IMR-90 (cell line): ENCODE data around the gene NOD2. TPM values are rescaled to one million over a fixed set of nuclear protein-coding genes. Genes with fewer than 3 reads are reported as not detected.

Experiments used
- ATAC-seq: fragments of 200-7000 bp; cut with Tn5 transposase; 2 replicates; pipeline ENCODE4 v1.9.1; 2020; ENCODE audit warnings: low read depth, mild to moderate bottlenecking, moderate library complexity
- BruUV-seq: library from RNA; stranded (reverse); fragments of 400-500 nt; replicated peaks from 2 replicates; lab custom pipeline; 2021; lab: Mats Ljungman, UMichigan
- CTCF ChIA-PET: fragments of 300-600 bp; formaldehyde crosslinking; extraction: SDS; loops from one replicate; lab custom pipeline; 2021; ENCODE audit warnings: antibody characterized with exemption; lab: Yijun Ruan, JAX
- POLR2A ChIA-PET: fragments of 300-600 bp; sonication (Branson Sonifier 250); formaldehyde crosslinking; loops from one replicate; lab custom pipeline; 2022; ENCODE audit warnings: antibody characterized with exemption; ENCODE audit not compliant: unreplicated experiment; lab: Charles Lee
- DNase-seq: peaks from one replicate; pipeline ENCODE4 v3.0.0; 2013
- H2AFZ ChIP-seq: replicated peaks from 2 replicates; pipeline ENCODE3; 2013; ENCODE audit warnings: low read length, mild to moderate bottlenecking; ENCODE audit not compliant: poor library complexity
- H2AK5ac ChIP-seq: 2 replicates; pipeline ENCODE4 v1.6.1; 2013; ENCODE audit warnings: low read depth, low read length, inconsistent platforms
- H2AK9ac ChIP-seq: replicated peaks from 2 replicates; pipeline ENCODE3; 2013; ENCODE audit warnings: mild to moderate bottlenecking, low read depth, low read length, moderate library complexity; ENCODE audit not compliant: poor library complexity
- H2BK120ac ChIP-seq: 2 replicates; pipeline ENCODE4 v1.6.1; 2013; ENCODE audit warnings: low read depth, low read length, inconsistent platforms
- H2BK15ac ChIP-seq: 3 replicates; pipeline ENCODE4 v1.6.1; 2013; ENCODE audit warnings: low read depth, low read length, inconsistent platforms
- H2BK20ac ChIP-seq: 2 replicates; pipeline ENCODE4 v1.6.1; 2013; ENCODE audit warnings: low read depth, mild to moderate bottlenecking, inconsistent platforms, low read length, moderate library complexity
- H2BK5ac ChIP-seq: 2 replicates; pipeline ENCODE4 v1.6.1; 2013; ENCODE audit warnings: mild to moderate bottlenecking, low read depth, low read length, inconsistent platforms; ENCODE audit not compliant: poor library complexity, severe bottlenecking
- H3K14ac ChIP-seq: replicated peaks from 2 replicates; pipeline ENCODE4 v1.6.1; 2013; ENCODE audit warnings: low read depth, low read length, inconsistent platforms
- H3K18ac ChIP-seq: 2 replicates; pipeline ENCODE4 v1.6.1; 2013; ENCODE audit warnings: low read depth, low read length, control low read depth
- H3K23ac ChIP-seq: 2 replicates; pipeline ENCODE4 v1.6.1; 2013; ENCODE audit warnings: low read depth, low read length, inconsistent platforms
- H3K27ac ChIP-seq: 2 replicates; pipeline ENCODE4 v1.5.1; 2013; ENCODE audit warnings: mild to moderate bottlenecking, control low read depth, low read length; ENCODE audit not compliant: insufficient read depth
- H3K27me3 ChIP-seq: 2 replicates; pipeline ENCODE4 v1.6.1; 2013; ENCODE audit warnings: low read length; ENCODE audit not compliant: control insufficient read depth, insufficient read depth
- H3K36me3 ChIP-seq: 2 replicates; pipeline ENCODE4 v1.6.1; 2013; ENCODE audit warnings: low read length, mixed read lengths; ENCODE audit not compliant: control insufficient read depth, insufficient read depth
- H3K4ac ChIP-seq: 2 replicates; pipeline ENCODE4 v1.6.1; 2013; ENCODE audit warnings: low read depth, low read length, inconsistent platforms
- H3K4me1 ChIP-seq: 2 replicates; pipeline ENCODE4 v1.6.1; 2013; ENCODE audit warnings: low read length, mixed read lengths; ENCODE audit not compliant: control insufficient read depth, insufficient read depth
- H3K4me2 ChIP-seq: 2 replicates; pipeline ENCODE4 v1.6.1; 2013; ENCODE audit warnings: low read depth, mild to moderate bottlenecking, control low read depth, low read length, moderate library complexity
- H3K4me3 ChIP-seq: 2 replicates; pipeline ENCODE4 v1.5.1; 2013; ENCODE audit warnings: low read depth, mild to moderate bottlenecking, control low read depth, low read length, moderate library complexity; ENCODE audit not compliant: insufficient read depth
- H3K56ac ChIP-seq: 2 replicates; pipeline ENCODE4 v1.6.1; 2013; ENCODE audit warnings: low read length, inconsistent platforms; ENCODE audit not compliant: insufficient read depth; ENCODE audit errors: extremely low read depth
- H3K79me1 ChIP-seq, 2 experiments: 2 replicates each; pipeline ENCODE4 v1.6.1; 2013; ENCODE audit warnings: low read length in 2 of 2, inconsistent platforms in 1 of 2, low read depth in 1 of 2
- H3K9ac ChIP-seq: 2 replicates; pipeline ENCODE4 v1.6.1; 2013; ENCODE audit warnings: low read depth, low read length, control low read depth
- H3K9me1 ChIP-seq: 2 replicates; pipeline ENCODE4 v1.6.1; 2013; ENCODE audit warnings: low read length, inconsistent platforms; ENCODE audit not compliant: insufficient read depth
- H3K9me3 ChIP-seq: 2 replicates; pipeline ENCODE4 v1.6.1; 2013; ENCODE audit warnings: low read length; ENCODE audit not compliant: control insufficient read depth, insufficient read depth
- H4K20me1 ChIP-seq: 2 replicates; pipeline ENCODE4 v1.6.1; 2013; ENCODE audit warnings: low read length, inconsistent platforms; ENCODE audit not compliant: insufficient read depth
- H4K5ac ChIP-seq: 2 replicates; pipeline ENCODE4 v1.6.1; 2013; ENCODE audit warnings: mild to moderate bottlenecking, low read depth, low read length, control low read depth
- H4K8ac ChIP-seq, 2 experiments: 2 replicates each; pipeline ENCODE4 v1.6.1; 2013; ENCODE audit warnings: low read depth in 2 of 2, low read length in 2 of 2, control low read depth in 1 of 2, inconsistent platforms in 1 of 2
- H4K91ac ChIP-seq: 2 replicates; pipeline ENCODE4 v1.6.1; 2013; ENCODE audit warnings: low read depth, low read length, inconsistent platforms; ENCODE audit not compliant: insufficient read depth
- BHLHE40 ChIP-seq: fragments of 150-350 bp; IDR thresholded peaks from 2 replicates; pipeline ENCODE4 v1.6.1; 2016; ENCODE audit warnings: mild to moderate bottlenecking, low read depth, low read length
- CEBPB ChIP-seq: IDR thresholded peaks from 2 replicates; pipeline ENCODE4 v1.6.1; 2012; ENCODE audit warnings: low read depth, low read length, improper control_type of control experiment
- FOS ChIP-seq: fragments of 150-350 bp; IDR thresholded peaks from 2 replicates; pipeline ENCODE4 v1.6.1; 2016; ENCODE audit warnings: low read depth, low read length
- MAZ ChIP-seq: IDR thresholded peaks from 2 replicates; pipeline ENCODE4 v1.6.1; 2012; ENCODE audit warnings: low read depth, mild to moderate bottlenecking, low read length, improper control_type of control experiment, moderate library complexity, borderline replicate concordance
- MXI1 ChIP-seq: IDR thresholded peaks from 2 replicates; pipeline ENCODE4 v1.6.1; 2012; ENCODE audit warnings: low read depth, mild to moderate bottlenecking, low read length, moderate library complexity, borderline replicate concordance
- NFE2L2 ChIP-seq: fragments of 150-350 bp; IDR thresholded peaks from 2 replicates; pipeline ENCODE4 v1.6.1; 2016; ENCODE audit warnings: low read depth, mild to moderate bottlenecking, low read length
- POLR2A ChIP-seq: IDR thresholded peaks from 2 replicates; pipeline ENCODE4 v1.6.1; 2012; ENCODE audit warnings: mild to moderate bottlenecking, low read depth, low read length
- RAD21 ChIP-seq: IDR thresholded peaks from 2 replicates; pipeline ENCODE4 v1.6.1; 2012; ENCODE audit warnings: low read length, improper control_type of control experiment
- RFX5 ChIP-seq: IDR thresholded peaks from 2 replicates; pipeline ENCODE4 v1.8.0; 2012; ENCODE audit warnings: low read depth, mild to moderate bottlenecking, low read length, moderate library complexity
- SMC3 ChIP-seq: fragments of 150-350 bp; IDR thresholded peaks from 2 replicates; pipeline ENCODE4 v1.6.1; 2016; ENCODE audit warnings: low read depth, mild to moderate bottlenecking, antibody characterized with exemption, low read length, moderate library complexity
- WGBS, 2 experiments: methylation state at CpG; one replicate each; pipeline versions ENCODE4 v1.1.5 to v1.1.7; 2013; ENCODE audit warnings: missing lambda C conversion rate in 2 of 2; ENCODE audit not compliant: insufficient read length in 1 of 2; ENCODE audit errors: extremely low coverage in 2 of 2; 5-methylcytosine and 5-hydroxymethylcytosine counted together
- dilution Hi-C: fragments of 300-500 bp; cut with HindIII; formaldehyde crosslinking; loops from one replicate; pipeline ENCODE4 v1.14.3; 2018; ENCODE audit warnings: low sequenced_read_pairs; ENCODE audit not compliant: unreplicated experiment
- in situ Hi-C: fragments of 300-500 bp; cut with MboI; formaldehyde crosslinking; loops from 3 replicates; pipeline ENCODE4 v1.14.3; 2019; ENCODE audit warnings: low sequenced_read_pairs, inconsistent platforms, mixed read lengths
- intact Hi-C: fragments of 100-400 bp; cut with micrococcal nuclease; formaldehyde crosslinking; loops from 2 replicates; pipeline ENCODE4 v1.10.0; 2022
- polyA plus RNA-seq, 3 experiments: library from polyadenylated mRNA; depleted of rRNA; stranded (reverse); fragments of >200 nt; gene quantifications; 2 replicates each; pipeline ENCODE4 v1.2.3, GENCODE V29; 2012; ENCODE audit warnings: low replicate concordance in 1 of 3
- total RNA-seq: library from RNA; depleted of rRNA; stranded (reverse); fragments of >200 nt; gene quantifications from 2 replicates; pipeline ENCODE4 v1.2.3, GENCODE V29; 2012
- TF ChIP-seq, protein P1 (sequence below): fragments of 150-350 bp; IDR thresholded peaks from 2 replicates; pipeline ENCODE4 v1.6.1; 2017; ENCODE audit warnings: mild to moderate bottlenecking, antibody characterized with exemption, low read length, low read depth
- TF ChIP-seq, protein P2 (sequence below): conservative IDR thresholded peaks from 2 replicates; pipeline ENCODE4 v1.5.1; 2012; ENCODE audit warnings: mild to moderate bottlenecking, low read depth, low read length, improper control_type of control experiment

The NOD2 gene
- total and polyA plus RNA-seq, 2 of the 4 experiments (the other 2 are of a cell fraction), result not detected

DNA sequence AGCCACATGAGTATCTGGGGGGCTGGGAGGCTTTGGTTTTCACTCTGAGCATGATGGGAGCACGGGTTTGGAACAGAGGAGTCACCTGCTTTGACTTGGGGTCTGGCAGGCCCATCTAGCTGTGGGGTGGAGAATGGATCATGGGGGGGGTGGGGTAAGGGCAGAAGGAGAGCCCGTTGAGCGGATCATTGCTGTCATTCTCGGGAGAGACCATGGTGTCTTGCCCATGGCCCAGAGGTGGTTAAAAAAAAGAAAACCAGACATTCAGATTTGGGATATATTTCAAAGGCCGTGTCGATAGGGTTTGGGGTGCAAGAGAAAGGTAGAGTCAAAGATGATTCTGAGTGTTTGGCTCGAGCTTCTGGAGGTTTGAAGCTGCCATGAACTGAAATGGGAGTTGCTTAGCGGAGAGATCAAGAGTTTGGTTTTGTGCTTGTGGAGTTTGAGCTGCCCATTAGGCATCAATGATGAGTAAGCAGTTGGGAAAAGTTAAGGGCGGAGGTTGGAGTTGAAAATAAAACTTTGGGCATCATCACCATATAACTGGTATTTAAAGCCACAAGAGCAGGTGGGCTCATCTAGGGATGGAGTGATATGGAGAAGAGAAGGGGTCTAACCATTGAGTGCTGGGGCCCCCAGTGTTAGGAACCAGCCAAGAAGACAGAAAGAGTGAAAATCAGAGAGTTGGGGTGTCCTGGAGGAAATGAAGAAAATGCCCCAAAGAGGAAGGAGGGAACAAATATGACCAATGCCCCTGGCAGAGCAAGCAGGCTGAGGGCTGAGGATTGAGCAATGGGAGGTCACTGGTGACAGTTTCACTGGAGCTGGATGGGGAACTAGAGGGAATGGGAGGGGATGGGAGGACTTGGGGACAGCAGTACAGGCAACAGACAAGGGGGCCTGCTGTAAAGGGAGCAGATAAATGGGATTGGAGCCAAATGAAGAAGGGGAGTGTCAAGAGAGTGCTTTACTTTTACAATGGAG is 1.9 kb downstream of the NOD2 start:
- H3K4ac ChIP-seq, result no peak overlapping the region
- H3K4me3 ChIP-seq, result no peak overlapping the region
- DNase-seq (no peak), ATAC-seq (no peak)
- intact Hi-C loops (no loop called here), dilution Hi-C loops (no loop called here), in situ Hi-C loops (no loop called here)
- no peak overlapping the region for H2BK120ac ChIP-seq
- H2AK5ac ChIP-seq, result no peak overlapping the region
- ChIA-PET CTCF (interaction anchor here (0.7 kb wide), 1 partner anchor 16 kb away, joined by 5 read pairs; no protein-coding TSS in a partner anchor), POLR2A (no interaction called here)
- no peak overlapping the region for H3K14ac ChIP-seq
- H3K79me1 ChIP-seq, result no peaks in the 10 kb centered on the region
- no peak overlapping the region for H3K56ac ChIP-seq
- no peak overlapping the region for H2AK9ac ChIP-seq
- H3K27me3 ChIP-seq, result peaks cover 18% of the 10 kb centered on the region; the same call in 1 of the 2 replicates
- H3K4me1 ChIP-seq, result no peaks in the 10 kb centered on the region
- no peak overlapping the region for H3K9ac ChIP-seq
- H4K8ac ChIP-seq, result no peak overlapping the region
- H4K91ac ChIP-seq, result no peak overlapping the region
- WGBS, 2 experiments, result 52% methylated on average over 7 of the region's 9 CpGs; no CpG with 5 or more reads in 1 of the 2 experiments
- no TSS peak for BruUV-seq
- no peaks in the 10 kb centered on the region for H3K36me3 ChIP-seq
- no peak overlapping the region for H2BK5ac ChIP-seq
- no peak overlapping the region for H4K5ac ChIP-seq
- H3K9me1 ChIP-seq, result 0 out of 2 replicates have a peak, but pooled peaks cover 4% of the 10 kb centered on the region
- H4K20me1 ChIP-seq, result no peaks in the 10 kb centered on the region
- H3K4me2 ChIP-seq, result no peak overlapping the region
- no peaks in the 10 kb centered on the region for H3K9me3 ChIP-seq
- H2BK20ac ChIP-seq, result no peak overlapping the region
- no peak overlapping the region for H3K23ac ChIP-seq
- no peak overlapping the region for H2AFZ ChIP-seq
- no peak overlapping the region for H2BK15ac ChIP-seq
- TF ChIP-seq POLR2A, result no peak
- TF ChIP-seq NFE2L2, result no peak
- no peak for TF ChIP-seq MXI1
- TF ChIP-seq RAD21, result no peak
- TF ChIP-seq SMC3, result no peak
- no peak for TF ChIP-seq MAZ
- TF ChIP-seq BHLHE40, result no peak
- TF ChIP-seq, protein P1, sequence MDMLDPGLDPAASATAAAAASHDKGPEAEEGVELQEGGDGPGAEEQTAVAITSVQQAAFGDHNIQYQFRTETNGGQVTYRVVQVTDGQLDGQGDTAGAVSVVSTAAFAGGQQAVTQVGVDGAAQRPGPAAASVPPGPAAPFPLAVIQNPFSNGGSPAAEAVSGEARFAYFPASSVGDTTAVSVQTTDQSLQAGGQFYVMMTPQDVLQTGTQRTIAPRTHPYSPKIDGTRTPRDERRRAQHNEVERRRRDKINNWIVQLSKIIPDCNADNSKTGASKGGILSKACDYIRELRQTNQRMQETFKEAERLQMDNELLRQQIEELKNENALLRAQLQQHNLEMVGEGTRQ, result no peak
- no peak for TF ChIP-seq CEBPB
- no peak for TF ChIP-seq FOS
- TF ChIP-seq, protein P2, sequence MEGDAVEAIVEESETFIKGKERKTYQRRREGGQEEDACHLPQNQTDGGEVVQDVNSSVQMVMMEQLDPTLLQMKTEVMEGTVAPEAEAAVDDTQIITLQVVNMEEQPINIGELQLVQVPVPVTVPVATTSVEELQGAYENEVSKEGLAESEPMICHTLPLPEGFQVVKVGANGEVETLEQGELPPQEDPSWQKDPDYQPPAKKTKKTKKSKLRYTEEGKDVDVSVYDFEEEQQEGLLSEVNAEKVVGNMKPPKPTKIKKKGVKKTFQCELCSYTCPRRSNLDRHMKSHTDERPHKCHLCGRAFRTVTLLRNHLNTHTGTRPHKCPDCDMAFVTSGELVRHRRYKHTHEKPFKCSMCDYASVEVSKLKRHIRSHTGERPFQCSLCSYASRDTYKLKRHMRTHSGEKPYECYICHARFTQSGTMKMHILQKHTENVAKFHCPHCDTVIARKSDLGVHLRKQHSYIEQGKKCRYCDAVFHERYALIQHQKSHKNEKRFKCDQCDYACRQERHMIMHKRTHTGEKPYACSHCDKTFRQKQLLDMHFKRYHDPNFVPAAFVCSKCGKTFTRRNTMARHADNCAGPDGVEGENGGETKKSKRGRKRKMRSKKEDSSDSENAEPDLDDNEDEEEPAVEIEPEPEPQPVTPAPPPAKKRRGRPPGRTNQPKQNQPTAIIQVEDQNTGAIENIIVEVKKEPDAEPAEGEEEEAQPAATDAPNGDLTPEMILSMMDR, result no peak
- TF ChIP-seq RFX5, result no peak
- H3K27ac ChIP-seq, result no peak overlapping the region
- no peak overlapping the region for H3K18ac ChIP-seq
